GM23248 (cell line): ENCODE data around the gene MACROH2A2. TPM values are rescaled to one million over a fixed set of nuclear protein-coding genes. Genes with fewer than 3 reads are reported as not detected.

Experiments used
- DNase-seq: peaks from one replicate; pipeline ENCODE4 v3.0.0-alpha.2; 2015
- H2AFZ ChIP-seq: fragments of 200-600 bp; sonication (generic); 2 replicates; pipeline ENCODE4 v1.6.1; 2016; ENCODE audit warnings: antibody characterized with exemption
- H3F3A ChIP-seq: fragments of 200-600 bp; sonication (generic); 2 replicates; pipeline ENCODE4 v1.6.1; 2016; ENCODE audit warnings: mild to moderate bottlenecking, antibody characterized with exemption, mixed run types; ENCODE audit not compliant: insufficient read depth
- H3K27ac ChIP-seq: fragments of 200-600 bp; sonication (generic); 2 replicates; pipeline ENCODE4 v1.5.1; 2016; ENCODE audit warnings: mild to moderate bottlenecking
- H3K27me3 ChIP-seq: fragments of 200-600 bp; sonication (generic); replicated peaks from 2 replicates; pipeline ENCODE4 v1.6.1; 2016; ENCODE audit warnings: mild to moderate bottlenecking; ENCODE audit not compliant: insufficient read depth
- H3K36me3 ChIP-seq: fragments of 200-600 bp; sonication (generic); 2 replicates; pipeline ENCODE4 v1.6.1; 2016; ENCODE audit warnings: low read depth, mild to moderate bottlenecking
- H3K4me1 ChIP-seq: fragments of 200-600 bp; sonication (generic); 2 replicates; pipeline ENCODE4 v1.6.1; 2016; ENCODE audit warnings: mild to moderate bottlenecking; ENCODE audit not compliant: insufficient read depth
- H3K4me2 ChIP-seq: fragments of 200-600 bp; sonication (generic); one replicate; pipeline ENCODE4 v1.6.1; 2016; ENCODE audit warnings: mild to moderate bottlenecking; ENCODE audit not compliant: unreplicated experiment
- H3K4me3 ChIP-seq: fragments of 200-600 bp; sonication (generic); 2 replicates; pipeline ENCODE4 v1.5.1; 2016; ENCODE audit warnings: mild to moderate bottlenecking
- H3K79me2 ChIP-seq: fragments of 200-600 bp; sonication (generic); 2 replicates; pipeline ENCODE4 v1.6.1; 2016; ENCODE audit warnings: mild to moderate bottlenecking; ENCODE audit not compliant: insufficient read depth
- H3K9ac ChIP-seq: fragments of 200-600 bp; sonication (generic); 2 replicates; pipeline ENCODE4 v1.6.1; 2016; ENCODE audit warnings: mild to moderate bottlenecking
- H3K9me2 ChIP-seq: fragments of 200-600 bp; sonication (generic); 2 replicates; pipeline ENCODE4 v1.6.1; 2016; ENCODE audit warnings: mixed run types, mild to moderate bottlenecking, moderate library complexity; ENCODE audit not compliant: insufficient read depth
- H3K9me3 ChIP-seq: fragments of 200-600 bp; sonication (generic); one replicate; pipeline ENCODE4 v1.6.1; 2017; ENCODE audit warnings: low read depth
- H4K20me1 ChIP-seq: fragments of 200-600 bp; sonication (generic); 2 replicates; pipeline ENCODE4 v1.6.0; 2016; ENCODE audit not compliant: insufficient read depth
- EZH2 ChIP-seq: fragments of 200-600 bp; sonication (generic); IDR thresholded peaks from 2 replicates; pipeline ENCODE4 v1.6.1; 2018; ENCODE audit warnings: antibody characterized with exemption, mild to moderate bottlenecking; ENCODE audit not compliant: insufficient read depth, poor library complexity, severe bottlenecking
- EZH2phosphoT487 ChIP-seq: fragments of 200-600 bp; sonication (generic); IDR thresholded peaks from 2 replicates; pipeline ENCODE4 v1.6.1; 2018; ENCODE audit warnings: antibody characterized with exemption, moderate library complexity, mild to moderate bottlenecking, low read depth; ENCODE audit not compliant: insufficient read depth
- WGBS, 2 experiments: methylation state at CpG; one replicate each; pipeline ENCODE4 v1.1.6; 2015 to 2017; ENCODE audit warnings: low lambda C conversion rate in 2 of 2, low coverage in 1 of 2; ENCODE audit errors: missing lambda C conversion rate in 2 of 2; 5-methylcytosine and 5-hydroxymethylcytosine counted together
- in situ Hi-C: fragments of 300-500 bp; cut with MboI; formaldehyde crosslinking; loops from 2 replicates; pipeline ENCODE4 v1.15.0; 2020
- polyA plus RNA-seq: library from polyadenylated mRNA; unstranded; fragments of >200 nt; fragmentation: Nextera tagmentation; extraction: Ambion mirVana; gene quantifications from 2 replicates; pipeline ENCODE4 v1.2.1, GENCODE V29; 2016
- total RNA-seq: library from RNA; depleted of rRNA; stranded (reverse); fragments of >200 nt; shearing (Covaris generic); gene quantifications from 2 replicates; pipeline ENCODE4 v1.2.3, GENCODE V29; 2014

MACROH2A2 gene
- total and polyA plus RNA-seq, 2 experiments from 2014 or later, result 11.4 to 14.7 TPM

- no peak overlapping the region for H3K27ac ChIP-seq
- no peaks in the 10 kb centered on the region for H3K9me2 ChIP-seq
- H3K27me3 ChIP-seq, result no peaks in the 10 kb centered on the region
- no peak overlapping the region for H3K9ac ChIP-seq
- H2AFZ ChIP-seq, result no peak overlapping the region
- in situ Hi-C loops, result no loop called here
- no peaks in the 10 kb centered on the region for H4K20me1 ChIP-seq
- TF ChIP-seq EZH2phosphoT487, result no peak
- H3K9me3 ChIP-seq, result no peaks in the 10 kb centered on the region
- no peak for DNase-seq
- WGBS, 2 experiments, result 75 to 90% methylated on average over 5 of the region's 5 CpGs
- H3K4me3 ChIP-seq, result no peak overlapping the region
- no peaks in the 10 kb centered on the region; the same call in 1 of the 2 replicates for H3F3A ChIP-seq
- no peaks in the 10 kb centered on the region for H3K79me2 ChIP-seq
- H3K4me2 ChIP-seq, result no peak overlapping the region
- H3K4me1 ChIP-seq, result no peaks in the 10 kb centered on the region
- H3K36me3 ChIP-seq, result no peaks in the 10 kb centered on the region
These were observed 16.7 kb downstream of the MACROH2A2 start for GRCh38 chr10:70069346-70069745.

- H3K4me3 ChIP-seq, result no peak overlapping the region
- no peak for DNase-seq
- no peaks in the 10 kb centered on the region for H3K4me1 ChIP-seq
- H3K36me3 ChIP-seq, result no peaks in the 10 kb centered on the region
- no peak for TF ChIP-seq EZH2
- no peak for TF ChIP-seq EZH2phosphoT487
- H3K79me2 ChIP-seq, result no peaks in the 10 kb centered on the region
- H3K9me3 ChIP-seq, result no peaks in the 10 kb centered on the region
- no peaks in the 10 kb centered on the region for H4K20me1 ChIP-seq
- no peak overlapping the region for H3K4me2 ChIP-seq
- H2AFZ ChIP-seq, result no peak overlapping the region
- WGBS, 2 experiments, result 90% methylated on average over 11 of the region's 11 CpGs
- H3K9ac ChIP-seq, result no peak overlapping the region
- in situ Hi-C loops, result no loop called here
- no peaks in the 10 kb centered on the region for H3K9me2 ChIP-seq
- no peaks in the 10 kb centered on the region; the same call in 1 of the 2 replicates for H3F3A ChIP-seq
- H3K27me3 ChIP-seq, result no peaks in the 10 kb centered on the region
- no peak overlapping the region for H3K27ac ChIP-seq
These were observed 18.2 kb downstream of the MACROH2A2 start for GRCh38 chr10:70070834-70071233.

GRCh38 chr10:70074165-70074564 is 21.5 kb downstream of the MACROH2A2 start:
- in situ Hi-C loops, result no loop called here
- H3K79me2 ChIP-seq, result no peaks in the 10 kb centered on the region
- H3K9ac ChIP-seq, result no peak overlapping the region
- TF ChIP-seq EZH2 (no peak), EZH2phosphoT487 (no peak)
- H3K36me3 ChIP-seq, result no peaks in the 10 kb centered on the region
- H3K9me3 ChIP-seq, result no peaks in the 10 kb centered on the region
- H3K4me3 ChIP-seq, result no peak overlapping the region
- no peak for DNase-seq
- no peaks in the 10 kb centered on the region for H3K4me1 ChIP-seq
- no peak overlapping the region for H2AFZ ChIP-seq
- no peaks in the 10 kb centered on the region for H4K20me1 ChIP-seq
- H3K27ac ChIP-seq, result no peak overlapping the region
- H3K27me3 ChIP-seq, result no peaks in the 10 kb centered on the region
- H3F3A ChIP-seq, result no peaks in the 10 kb centered on the region; the same call in 1 of the 2 replicates
- WGBS, 2 experiments, result 73 to 77% methylated on average over 2 of the region's 2 CpGs
- no peak overlapping the region for H3K4me2 ChIP-seq
- H3K9me2 ChIP-seq, result no peaks in the 10 kb centered on the region

GRCh38 chr10:70074971-70075370 is 22.3 kb downstream of the MACROH2A2 start:
- in situ Hi-C loops, result no loop called here
- H3K4me1 ChIP-seq, result no peaks in the 10 kb centered on the region
- H3K9me3 ChIP-seq, result no peaks in the 10 kb centered on the region
- H4K20me1 ChIP-seq, result no peaks in the 10 kb centered on the region
- no peak overlapping the region for H2AFZ ChIP-seq
- no peaks in the 10 kb centered on the region; the same call in 1 of the 2 replicates for H3F3A ChIP-seq
- no peak overlapping the region for H3K4me3 ChIP-seq
- H3K4me2 ChIP-seq, result no peak overlapping the region
- DNase-seq, result no peak
- H3K27ac ChIP-seq, result no peak overlapping the region
- no peaks in the 10 kb centered on the region for H3K9me2 ChIP-seq
- WGBS, 2 experiments, result 89 to 90% methylated on average over 2 of the region's 2 CpGs
- no peak overlapping the region for H3K9ac ChIP-seq
- no peaks in the 10 kb centered on the region for H3K36me3 ChIP-seq
- no peaks in the 10 kb centered on the region for H3K27me3 ChIP-seq
- TF ChIP-seq EZH2phosphoT487, result no peak
- no peak for TF ChIP-seq EZH2
- H3K79me2 ChIP-seq, result no peaks in the 10 kb centered on the region

- no peaks in the 10 kb centered on the region for H3K79me2 ChIP-seq
- H2AFZ ChIP-seq, result no peak overlapping the region
- H3K4me3 ChIP-seq, result no peak overlapping the region
- no peaks in the 10 kb centered on the region for H3K4me1 ChIP-seq
- no peaks in the 10 kb centered on the region for H3K9me3 ChIP-seq
- H3K27me3 ChIP-seq, result no peaks in the 10 kb centered on the region
- no peak for TF ChIP-seq EZH2
- TF ChIP-seq EZH2phosphoT487, result no peak
- no peaks in the 10 kb centered on the region for H3K36me3 ChIP-seq
- no peak overlapping the region for H3K9ac ChIP-seq
- DNase-seq, result no peak
- H3K9me2 ChIP-seq, result no peaks in the 10 kb centered on the region
- no peak overlapping the region for H3K27ac ChIP-seq
- H4K20me1 ChIP-seq, result no peaks in the 10 kb centered on the region
- no peak overlapping the region for H3K4me2 ChIP-seq
- WGBS, 2 experiments, result 80 to 89% methylated on average over 5 of the region's 5 CpGs
- in situ Hi-C loops, result no loop called here
- no peaks in the 10 kb centered on the region; the same call in 1 of the 2 replicates for H3F3A ChIP-seq
These were observed 25.7 kb downstream of the MACROH2A2 start for GRCh38 chr10:70078329-70078728.
